ENCODE results near the gene KCNIP1. TPM values are rescaled to one million over a fixed set of nuclear protein-coding genes. Genes with fewer than 3 reads are reported as not detected.

The KCNIP1 gene
- total and polyA plus RNA-seq, 2 of the 8 experiments (the other 6 are each of a cell fraction or from before 2014, with no cell fraction given), result 0.52 to 0.83 TPM

DNA sequence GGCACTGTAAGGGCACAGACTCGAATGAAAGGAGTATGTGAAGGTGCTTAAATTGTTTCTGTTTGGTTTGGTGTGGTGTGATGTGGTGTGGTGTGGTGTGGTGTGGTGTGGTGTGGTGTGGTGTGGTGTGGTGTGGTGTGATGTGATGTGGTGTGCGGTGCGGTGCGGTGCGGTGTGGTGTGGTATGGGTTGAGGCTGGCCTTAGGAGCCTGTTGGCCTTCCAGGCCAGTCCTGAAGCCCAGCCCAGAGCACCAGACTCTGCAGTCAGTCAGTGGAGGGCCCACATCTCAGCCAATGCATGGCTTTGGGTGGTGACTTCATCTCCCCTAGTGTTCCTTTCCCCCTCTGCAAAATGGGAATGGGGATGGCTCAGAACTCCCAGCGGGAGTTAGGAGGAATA lies 85.8 kb downstream of the KCNIP1 start:
- ChIA-PET POLR2A (ENCODE audit: partially characterized antibody) (no interaction called here), CTCF (ENCODE audit: partially characterized antibody) (interaction anchor here (3.0 to 39.4 kb wide), 3 partner anchors 10 to 43 kb away, joined by 13 to 982 read pairs (median 18); no protein-coding TSS in a partner anchor)
- Histone ChIP-seq H3K4ac (replicated peaks; ENCODE audit: insufficient read length, low read depth, low read length) (no peak overlapping the region), H3K56ac (replicated peaks; ENCODE audit: insufficient read length, low read depth, low read length) (no peak overlapping the region), H3K23me2 (ENCODE audit: low read depth, low read length) (no peaks in the 10 kb centered on the region), H3K9me3 (ENCODE audit: insufficient read depth in 2 of 2, low read depth in 1 of 2, low read length in 1 of 2) (no peaks in the 10 kb centered on the region), H3K36me3 (ENCODE audit: control insufficient read depth in 2 of 4, insufficient read depth in 4 of 4, low read length in 3 of 4) (no peaks in the 10 kb centered on the region), H2BK15ac (ENCODE audit: low read length) (no peak overlapping the region), H3K23ac (ENCODE audit: insufficient read length) (no peak overlapping the region), H3K14ac (ENCODE audit: insufficient read length) (no peak overlapping the region), H4K8ac (ENCODE audit: extremely low read depth, insufficient read depth, low read length) (no peak overlapping the region; the same call in 1 of the 2 replicates), H2BK12ac (ENCODE audit: low read depth, low read length) (no peak overlapping the region), H3K4me2 (ENCODE audit: insufficient read depth in 1 of 2, low read depth in 2 of 2, low read length in 2 of 2) (no peak overlapping the region), H2AK5ac (ENCODE audit: low read depth, low read length) (no peak overlapping the region), H2BK120ac (replicated peaks; ENCODE audit: low read depth, low read length) (no peak overlapping the region), H2AFZ (ENCODE audit: low read length) (no peak overlapping the region), H4K5ac (ENCODE audit: insufficient read length, low read depth, low read length) (no peak overlapping the region), H3K4me1 (replicated peaks in 1 of 4; ENCODE audit: control insufficient read depth in 3 of 4, insufficient read depth in 4 of 4, low read length in 3 of 4) (no peaks in the 10 kb centered on the region), H4K91ac (replicated peaks; ENCODE audit: insufficient read length, low read length) (no peak overlapping the region), H3K9ac (replicated peaks in 1 of 4; ENCODE audit: extremely low read depth in 1 of 4, low read depth in 3 of 4, low read length in 3 of 4) (no peak overlapping the region), H3K4me3 (ENCODE audit: extremely low read depth in 1 of 4, insufficient read depth in 2 of 4, low read depth in 3 of 4, low read length in 4 of 4) (no peak overlapping the region), H3K27ac (ENCODE audit: low read depth, low read length) (no peak overlapping the region), H3K79me1 (ENCODE audit: low read depth, low read length) (no peaks in the 10 kb centered on the region), H4K20me1 (replicated peaks in 1 of 2; ENCODE audit: control insufficient read depth in 1 of 2, insufficient read depth in 2 of 2, low read length in 2 of 2) (no peaks in the 10 kb centered on the region), H3K79me2 (ENCODE audit: control insufficient read depth in 1 of 2, insufficient read depth in 2 of 2, low read length in 2 of 2) (no peaks in the 10 kb centered on the region), H3K18ac (ENCODE audit: extremely low read depth, low read length) (no peak overlapping the region), H3K27me3 (replicated peaks in 1 of 4; ENCODE audit: control insufficient read depth in 3 of 4, extremely low read depth in 1 of 4, insufficient read depth in 3 of 4, low read length in 3 of 4) (no peaks in the 10 kb centered on the region), H2BK20ac (ENCODE audit: low read length) (no peak overlapping the region), H2BK5ac (ENCODE audit: low read depth, low read length) (no peak overlapping the region)
- WGBS, 2 experiments (ENCODE audit: extremely low coverage in 1 of 2, insufficient coverage in 1 of 2, insufficient read length in 1 of 2, insufficient replicate concordance in 2 of 2, low coverage in 1 of 2, low lambda C conversion rate in 2 of 2, missing lambda C conversion rate in 1 of 2), result 93% methylated on average over 5 of the region's 6 CpGs; no CpG with 5 or more reads in 1 of the 2 experiments
- DNase-seq (ENCODE audit: low read depth in 1 of 2, low spot score in 2 of 2) (no peak), FAIRE-seq (no peak)
- TF ChIP-seq EGR1 (IDR thresholded peaks at IDR 0.05; ENCODE audit: borderline replicate concordance, low read depth, low read length), result no peak
- TF ChIP-seq FOSL1 (IDR thresholded peaks at IDR 0.05; ENCODE audit: insufficient read depth, low read depth, low read length), result no peak
- no peak for TF ChIP-seq CHD2 (IDR thresholded peaks at IDR 0.05; ENCODE audit: low read length)
- TF ChIP-seq JUN (IDR thresholded peaks at IDR 0.05; ENCODE audit: low read depth, low read length), result no peak
- no peak for TF ChIP-seq KDM4A (IDR thresholded peaks at IDR 0.05; ENCODE audit: low read depth, low read length, severe bottlenecking)
- TF ChIP-seq, protein P1, sequence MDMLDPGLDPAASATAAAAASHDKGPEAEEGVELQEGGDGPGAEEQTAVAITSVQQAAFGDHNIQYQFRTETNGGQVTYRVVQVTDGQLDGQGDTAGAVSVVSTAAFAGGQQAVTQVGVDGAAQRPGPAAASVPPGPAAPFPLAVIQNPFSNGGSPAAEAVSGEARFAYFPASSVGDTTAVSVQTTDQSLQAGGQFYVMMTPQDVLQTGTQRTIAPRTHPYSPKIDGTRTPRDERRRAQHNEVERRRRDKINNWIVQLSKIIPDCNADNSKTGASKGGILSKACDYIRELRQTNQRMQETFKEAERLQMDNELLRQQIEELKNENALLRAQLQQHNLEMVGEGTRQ (IDR thresholded peaks at IDR 0.05; ENCODE audit: low read length), result no peak
- no peak for TF ChIP-seq SP4 (IDR thresholded peaks at IDR 0.05; ENCODE audit: low read length)
- TF ChIP-seq SAP30 (IDR thresholded peaks at IDR 0.05; ENCODE audit: insufficient read depth, insufficient replicate concordance, low read length), result no peak

Data from H1 (cell line).